HG02938 (cell line): Measurements from ENCODE around the gene AMIGO1.

Source experiments
- ATAC-seq: cut with Tn5 transposase; IDR thresholded peaks from one replicate; pipeline ENCODE4 v1.9.1; 2021; ENCODE audit warnings: mild to moderate bottlenecking, moderate library complexity; ENCODE audit not compliant: unreplicated experiment

The AMIGO1 gene

GRCh38 chr1:109504974-109505373 is 4.6 kb downstream of the AMIGO1 start:
- no peak for ATAC-seq

- ATAC-seq = no peak
Measured at GRCh38 chr1:109503935-109504334, 5.6 kb downstream of the AMIGO1 start.

GRCh38 chr1:109502364-109502851 is 7.1 kb downstream of the AMIGO1 start:
- no peak for ATAC-seq

GRCh38 chr1:109501644-109502363 is 7.7 kb downstream of the AMIGO1 start:
- no peak for ATAC-seq

- no peak for ATAC-seq
Measured at GRCh38 chr1:109500941-109501381, 8.6 kb downstream of the AMIGO1 start.

- ATAC-seq = no peak
Measured at GRCh38 chr1:109499661-109500536, 9.6 kb downstream of the AMIGO1 start.

GRCh38 chr1:109499081-109499480 is 10.4 kb downstream of the AMIGO1 start:
- ATAC-seq = no peak

GRCh38 chr1:109498161-109498801 is 11.2 kb downstream of the AMIGO1 start:
- ATAC-seq = no peak

GRCh38 chr1:109497449-109498160 is 11.9 kb downstream of the AMIGO1 start:
- ATAC-seq = no peak

GRCh38 chr1:109495738-109496137 is 13.8 kb downstream of the AMIGO1 start:
- ATAC-seq = no peak

- peak; percentile 80 for ATAC-seq
Measured at GRCh38 chr1:109493805-109494539, 15.6 kb downstream of the AMIGO1 start, which contains the start of gene CYB561D1. TSS of gene CYB561D1 (plus strand) at chr1:109494094. CDS start at chr1:109494140, 46 bp downstream.

GRCh38 chr1:109493227-109493626 is 16.3 kb downstream of the AMIGO1 start:
- no peak for ATAC-seq

GRCh38 chr1:109492779-109493178 is 16.7 kb downstream of the AMIGO1 start:
- ATAC-seq = no peak

GRCh38 chr1:109491372-109491771 is 18.2 kb downstream of the AMIGO1 start:
- ATAC-seq = no peak

- no peak for ATAC-seq
Measured at GRCh38 chr1:109490934-109491302, 18.6 kb downstream of the AMIGO1 start.

- no peak for ATAC-seq
Measured at GRCh38 chr1:109490029-109490933, 19.2 kb downstream of the AMIGO1 start.

GRCh38 chr1:109488696-109489095 is 20.8 kb downstream of the AMIGO1 start:
- ATAC-seq = no peak

- ATAC-seq = no peak
Measured at GRCh38 chr1:109488201-109488600, 21.3 kb downstream of the AMIGO1 start.

GRCh38 chr1:109487261-109487660 is 22.3 kb downstream of the AMIGO1 start:
- no peak for ATAC-seq
